GM18861 (cell line): ENCODE measurements around the gene ZNF649.

Experiments used
- ATAC-seq: cut with Tn5 transposase; IDR thresholded peaks from one replicate; pipeline ENCODE4 v1.9.1; 2021; ENCODE audit not compliant: unreplicated experiment

Gene ZNF649

DNA sequence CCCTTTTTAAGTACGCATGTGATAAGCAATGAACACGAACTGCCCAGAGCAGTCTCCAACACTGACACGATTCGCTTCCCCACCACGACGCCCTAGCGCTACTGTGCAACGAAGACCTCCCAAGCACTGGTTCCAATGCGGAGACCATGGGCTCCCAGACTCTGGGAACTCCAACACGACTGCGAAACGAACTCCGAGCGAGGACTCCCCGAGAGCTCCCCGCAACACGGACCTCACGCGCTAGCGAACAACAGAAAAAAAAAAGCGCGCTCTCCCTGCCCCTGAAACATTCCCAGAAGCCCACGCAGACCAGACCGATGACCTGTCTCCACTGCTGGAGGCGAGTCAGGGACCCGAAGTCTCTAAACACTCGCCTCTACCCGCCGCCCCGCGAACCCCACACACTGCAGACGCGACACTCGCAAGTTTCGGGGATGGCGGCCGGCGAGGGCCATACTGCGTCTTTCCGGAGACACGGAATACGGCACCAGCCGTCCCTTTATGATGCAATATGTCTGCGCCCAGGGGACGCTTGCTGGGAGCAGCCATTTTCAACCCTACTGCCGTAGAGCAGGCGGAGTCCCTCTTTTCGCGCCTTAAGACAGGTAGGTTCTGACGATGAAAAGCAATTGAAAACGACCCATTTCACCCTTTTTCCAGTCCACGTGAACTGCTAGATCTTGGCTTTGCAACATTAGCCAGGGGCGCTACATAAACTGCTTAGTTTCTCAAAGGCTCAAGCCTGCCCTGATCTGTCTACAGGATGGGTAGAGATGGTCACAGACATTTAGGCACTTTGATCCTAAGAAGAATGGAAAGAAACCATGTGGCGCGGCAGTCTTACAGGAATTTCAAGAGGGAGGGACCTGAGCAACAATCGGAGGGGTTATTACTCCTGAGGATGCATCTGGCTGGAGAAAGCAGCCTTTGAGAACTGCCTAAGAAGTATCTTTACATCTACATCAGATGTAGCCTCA is 17.0 kb downstream of the ZNF649 start, which contains the start of gene ZNF577:
TSS of gene ZNF577 (minus strand) at position 430 of the 977 bp plus-strand sequence. CDS start 7,569 bp downstream, outside the sequence.
- no peak for ATAC-seq

DNA sequence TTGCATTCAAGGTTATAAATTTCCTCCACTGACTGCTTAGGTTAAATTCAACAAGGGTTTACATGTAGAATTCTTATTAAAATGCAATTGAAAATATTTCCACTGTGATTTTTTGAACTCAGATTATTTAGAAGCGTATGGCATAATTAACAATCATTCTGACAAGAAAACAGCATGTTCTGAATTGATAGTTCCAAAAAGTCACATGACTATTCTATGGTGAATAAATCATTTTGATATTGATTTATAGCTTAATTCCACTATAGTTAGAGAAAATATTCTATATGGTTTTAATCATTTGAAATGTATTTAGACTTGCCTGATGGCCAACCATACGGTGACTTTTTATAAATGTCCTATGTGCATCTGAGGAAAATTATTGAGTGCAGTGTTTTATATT is 20.1 kb downstream of the ZNF649 start:
- no peak for ATAC-seq

DNA sequence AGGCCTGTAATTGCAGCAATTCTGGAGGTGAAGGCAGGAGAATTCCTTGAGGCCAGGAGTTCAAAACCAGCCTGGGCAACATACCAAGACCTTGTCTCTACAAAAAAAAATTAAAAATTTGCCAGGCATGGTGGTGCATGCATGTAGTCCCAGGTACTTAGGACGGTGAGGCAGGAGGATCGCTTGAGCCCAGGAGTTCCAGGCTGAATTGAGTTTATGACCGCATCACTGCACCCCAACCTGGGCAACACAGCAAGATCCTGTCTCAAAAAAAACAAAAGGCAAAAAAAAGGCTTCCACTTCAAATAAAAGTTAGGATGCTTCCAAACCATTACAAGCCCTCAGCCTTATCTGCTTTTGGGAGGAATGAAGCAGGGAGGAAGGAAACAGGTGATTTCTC is 22.3 kb downstream of the ZNF649 start:
- no peak for ATAC-seq

DNA sequence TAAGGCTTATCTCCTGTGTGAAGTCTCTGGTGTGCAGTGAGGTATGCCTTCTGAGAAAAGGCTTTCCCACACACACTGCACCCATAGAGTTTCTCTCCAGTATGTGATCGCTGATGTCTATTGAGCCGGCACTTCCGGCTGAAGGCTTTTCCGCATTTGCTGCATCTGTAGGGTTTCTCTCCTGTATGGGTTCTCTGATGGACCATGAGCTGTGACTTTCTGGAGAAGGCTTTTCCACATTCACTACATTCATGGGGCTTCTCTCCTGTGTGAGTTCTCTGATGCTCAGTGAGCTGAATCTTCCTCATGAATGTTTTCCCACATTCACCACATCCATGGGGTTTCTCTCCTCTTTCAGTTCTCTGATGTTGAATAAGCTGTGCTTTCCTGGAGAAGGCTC is 31.7 kb downstream of the ZNF649 start:
- no peak for ATAC-seq

DNA sequence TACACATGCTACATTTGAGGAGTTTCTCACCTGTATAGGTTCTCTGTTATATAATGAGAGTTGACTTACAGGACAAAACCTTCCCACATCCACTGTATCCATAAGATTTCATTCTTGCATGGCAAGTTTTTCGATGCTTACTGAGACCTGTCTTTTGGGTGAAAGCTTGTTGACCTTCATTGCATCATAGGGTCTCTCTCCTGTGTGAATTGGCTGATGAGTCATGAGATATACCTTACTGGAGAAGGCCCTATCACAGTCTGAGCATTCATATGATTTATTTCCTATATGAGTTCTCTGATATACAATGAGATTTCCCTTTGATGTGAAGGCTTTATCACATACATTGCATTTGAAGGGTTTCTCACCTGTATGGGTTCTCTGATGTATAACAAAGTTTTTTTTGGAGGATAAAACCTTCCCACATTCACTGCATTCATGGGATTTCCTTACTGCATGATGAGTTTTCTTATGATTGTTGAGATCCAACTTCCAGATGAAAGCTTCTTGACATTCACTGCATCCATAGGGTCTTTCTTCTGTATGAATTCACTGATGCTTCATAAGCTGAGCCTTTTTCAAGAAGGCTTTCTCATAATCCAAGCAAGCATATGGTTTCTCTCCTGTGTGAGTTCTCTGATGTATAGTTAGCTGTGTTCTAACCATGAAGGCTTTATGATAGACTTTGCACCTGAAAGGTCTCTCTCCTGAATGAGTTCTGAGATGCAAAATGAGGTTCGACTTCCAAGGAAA is 42.8 kb downstream of the ZNF649 start:
- ATAC-seq = no peak
